ENCODE measurements around the gene FIGNL1. TPM values are rescaled to one million over a fixed set of nuclear protein-coding genes. Genes with fewer than 3 reads are reported as not detected.

The FIGNL1 gene
- total RNA-seq, result 1 to 10 TPM; 6.9 to 8.6 (median 7.2) TPM
- 1 to 10 TPM in 2 of 3 donors, under 1 TPM in 1; 0.60 to 6.4 (median 6.0) TPM for polyA plus RNA-seq

GRCh38 chr7:50449881-50450589 is at the start of gene FIGNL1:
FIGNL1 (minus strand) TSS chr7:50450350; CDS start chr7:50447287, 3,063 bp downstream.
- Histone ChIP-seq H3K27ac (peak within 1 kb of the TSS; percentile 79 to 83 (median 81)), H3K36me3 (peaks cover 0 to 22% (median 14%) of the 10 kb centered on the region in 4 donors), H3K4me1 (peaks cover 0 to 17% (median 13%) of the 10 kb centered on the region in 4 donors), H3K9me3 (no peaks in the 10 kb centered on the region), H3K4me3 (peak within 1 kb of the TSS; percentile 63 to 92 (median 80)), H3K27me3 (no peaks in the 10 kb centered on the region)
- intact Hi-C loops (cut with DNase I), result no loop called here
- TF ChIP-seq POLR2AphosphoS5 (IDR thresholded peaks at IDR 0.05) (peak; percentile 31 to 72 (median 68)), EP300 (IDR thresholded peaks at IDR 0.05) (peak in 1 of 4 donors; percentile 32), POLR2A (IDR thresholded peaks at IDR 0.05) (no peak)
- WGBS, 2 donors, result 1% methylated on average over 63 of the region's 63 CpGs
- DNase-seq, result peak; percentile 83

- Histone ChIP-seq H3K4me3 (no peak overlapping the region), H3K9me3 (no peaks in the 10 kb centered on the region), H3K27ac (no peak overlapping the region), H3K4me1 (peaks cover 0 to 31% (median 24%) of the 10 kb centered on the region in 4 donors), H3K27me3 (no peaks in the 10 kb centered on the region), H3K36me3 (no peaks in the 10 kb centered on the region)
- intact Hi-C loops (cut with DNase I), result no loop called here
- no peak for TF ChIP-seq POLR2A (IDR thresholded peaks at IDR 0.05)
- TF ChIP-seq CTCF (IDR thresholded peaks at IDR 0.05), result no peak
- no peak for TF ChIP-seq EP300 (IDR thresholded peaks at IDR 0.05)
- no peak for TF ChIP-seq POLR2AphosphoS5 (IDR thresholded peaks at IDR 0.05)
- WGBS, 2 donors, result 93 to 94% methylated on average over 6 of the region's 6 CpGs
- DNase-seq, result no peak
Measured at GRCh38 chr7:50499092-50499491, 48.9 kb upstream of the FIGNL1 start.

GRCh38 chr7:50497968-50498367 is 47.8 kb upstream of the FIGNL1 start:
- H3K9me3 ChIP-seq, result no peaks in the 10 kb centered on the region
- H3K27ac ChIP-seq, result peak overlapping the region in 2 of 4 donors; percentile 14 to 32
- TF ChIP-seq POLR2AphosphoS5 (IDR thresholded peaks at IDR 0.05) (no peak), POLR2A (IDR thresholded peaks at IDR 0.05) (no peak), EP300 (IDR thresholded peaks at IDR 0.05) (no peak), CTCF (IDR thresholded peaks at IDR 0.05) (no peak)
- 83 to 88% methylated on average over 5 of the region's 5 CpGs for WGBS, 2 donors
- intact Hi-C loops (cut with DNase I), result no loop called here
- H3K4me3 ChIP-seq, result no peak overlapping the region
- peaks cover 0 to 21% (median 18%) of the 10 kb centered on the region in 4 donors for H3K4me1 ChIP-seq
- H3K36me3 ChIP-seq, result no peaks in the 10 kb centered on the region
- DNase-seq, result peak; percentile 76
- H3K27me3 ChIP-seq, result no peaks in the 10 kb centered on the region

- no peak for DNase-seq
- TF ChIP-seq CTCF (IDR thresholded peaks at IDR 0.05), result no peak
- no peak for TF ChIP-seq POLR2A (IDR thresholded peaks at IDR 0.05)
- no peak for TF ChIP-seq EP300 (IDR thresholded peaks at IDR 0.05)
- Histone ChIP-seq H3K4me1 (peaks cover 0 to 13% (median 10%) of the 10 kb centered on the region in 4 donors), H3K36me3 (no peaks in the 10 kb centered on the region), H3K4me3 (no peak overlapping the region), H3K27me3 (no peaks in the 10 kb centered on the region), H3K27ac (no peak overlapping the region), H3K9me3 (no peaks in the 10 kb centered on the region)
- WGBS, 2 donors, result 56 to 57% methylated on average over 8 of the region's 8 CpGs
- intact Hi-C loops (cut with DNase I), result no loop called here
Measured at GRCh38 chr7:50497068-50497642, 47.0 kb upstream of the FIGNL1 start.

- no peak for DNase-seq
- no peaks in the 10 kb centered on the region for H3K36me3 ChIP-seq
- no peaks in the 10 kb centered on the region for H3K9me3 ChIP-seq
- intact Hi-C loops (cut with DNase I), result no loop called here
- H3K4me1 ChIP-seq, result peaks cover 0 to 7% (median 4%) of the 10 kb centered on the region in 4 donors
- 69 to 78% methylated on average over 6 of the region's 6 CpGs for WGBS, 2 donors
- no peaks in the 10 kb centered on the region for H3K27me3 ChIP-seq
- no peak overlapping the region for H3K4me3 ChIP-seq
- no peak overlapping the region for H3K27ac ChIP-seq
- no peak for TF ChIP-seq EP300 (IDR thresholded peaks at IDR 0.05)
- no peak for TF ChIP-seq POLR2AphosphoS5 (IDR thresholded peaks at IDR 0.05)
- TF ChIP-seq POLR2A (IDR thresholded peaks at IDR 0.05), result no peak
- TF ChIP-seq CTCF (IDR thresholded peaks at IDR 0.05), result no peak
Measured at GRCh38 chr7:50496569-50496968, 46.4 kb upstream of the FIGNL1 start.
